GM18861 (cell line): Measurements from ENCODE around the gene TRAK2.
"Not testable (repeated sequence)": the region's sequence is repeated elsewhere in the genome, so short reads cannot be mapped to it uniquely, and the experiment has no call there.

Experiments used
- ATAC-seq: cut with Tn5 transposase; IDR thresholded peaks from one replicate; pipeline ENCODE4 v1.9.1; 2021; ENCODE audit not compliant: unreplicated experiment

Gene TRAK2

GRCh38 chr2:201452058-201452921 is 1.0 kb upstream of the TRAK2 start:
- ATAC-seq = peak; percentile 13

GRCh38 chr2:201450954-201451291 is 335 bp downstream of the TRAK2 start:
- ATAC-seq = peak; percentile 22

- no peak for ATAC-seq
These were observed 2.6 kb downstream of the TRAK2 start for GRCh38 chr2:201448701-201449100.

GRCh38 chr2:201448061-201448460 is 3.2 kb downstream of the TRAK2 start:
- no peak for ATAC-seq

GRCh38 chr2:201447086-201447485 is 4.2 kb downstream of the TRAK2 start:
- ATAC-seq = no peak

GRCh38 chr2:201444746-201445465 is 6.4 kb downstream of the TRAK2 start:
- no peak for ATAC-seq

- ATAC-seq = peak; percentile 64
These were observed 9.8 kb downstream of the TRAK2 start for GRCh38 chr2:201441409-201441808.

- ATAC-seq = no peak
These were observed 11.1 kb downstream of the TRAK2 start for GRCh38 chr2:201440182-201440581.

GRCh38 chr2:201439336-201439922 is 11.8 kb downstream of the TRAK2 start:
- ATAC-seq = not testable (repeated sequence)

- no peak for ATAC-seq
These were observed 15.1 kb downstream of the TRAK2 start for GRCh38 chr2:201436141-201436540.

- ATAC-seq = no peak
These were observed 17.8 kb downstream of the TRAK2 start for GRCh38 chr2:201433394-201433995.

GRCh38 chr2:201432621-201433393 is 18.5 kb downstream of the TRAK2 start:
- no peak for ATAC-seq

GRCh38 chr2:201432038-201432620 is 19.1 kb downstream of the TRAK2 start:
- peak; percentile 60 for ATAC-seq

GRCh38 chr2:201430839-201431238 is 20.4 kb downstream of the TRAK2 start:
- ATAC-seq = no peak

- ATAC-seq = not testable (repeated sequence)
These were observed 20.9 kb downstream of the TRAK2 start for GRCh38 chr2:201430322-201430721.

GRCh38 chr2:201429835-201430234 is 21.4 kb downstream of the TRAK2 start:
- not testable (repeated sequence) for ATAC-seq

GRCh38 chr2:201428366-201428765 is 22.9 kb downstream of the TRAK2 start:
- not testable (repeated sequence) for ATAC-seq

GRCh38 chr2:201425952-201426351 is 25.3 kb downstream of the TRAK2 start:
- no peak for ATAC-seq

- ATAC-seq = no peak
These were observed 30.7 kb downstream of the TRAK2 start for GRCh38 chr2:201420442-201421113.

- ATAC-seq = no peak
These were observed 31.3 kb downstream of the TRAK2 start for GRCh38 chr2:201419986-201420385.
